IMR-90 (cell line): ENCODE measurements around the gene OR1C1. TPM values are rescaled to one million over a fixed set of nuclear protein-coding genes. Genes with fewer than 3 reads are reported as not detected.

Experiments used
- ATAC-seq: fragments of 200-7000 bp; cut with Tn5 transposase; 2 replicates; pipeline ENCODE4 v1.9.1; 2020; ENCODE audit warnings: low read depth, mild to moderate bottlenecking, moderate library complexity
- BruUV-seq: library from RNA; stranded (reverse); fragments of 400-500 nt; replicated peaks from 2 replicates; lab custom pipeline; 2021; lab: Mats Ljungman, UMichigan
- CTCF ChIA-PET: fragments of 300-600 bp; formaldehyde crosslinking; extraction: SDS; loops from one replicate; lab custom pipeline; 2021; ENCODE audit warnings: antibody characterized with exemption; lab: Yijun Ruan, JAX
- POLR2A ChIA-PET: fragments of 300-600 bp; sonication (Branson Sonifier 250); formaldehyde crosslinking; loops from one replicate; lab custom pipeline; 2022; ENCODE audit warnings: antibody characterized with exemption; ENCODE audit not compliant: unreplicated experiment; lab: Charles Lee
- DNase-seq: peaks from one replicate; pipeline ENCODE4 v3.0.0; 2013
- H2AFZ ChIP-seq: replicated peaks from 2 replicates; pipeline ENCODE3; 2013; ENCODE audit warnings: low read length, mild to moderate bottlenecking; ENCODE audit not compliant: poor library complexity
- H2AK5ac ChIP-seq: 2 replicates; pipeline ENCODE4 v1.6.1; 2013; ENCODE audit warnings: low read depth, low read length, inconsistent platforms
- H2AK9ac ChIP-seq: replicated peaks from 2 replicates; pipeline ENCODE3; 2013; ENCODE audit warnings: mild to moderate bottlenecking, low read depth, low read length, moderate library complexity; ENCODE audit not compliant: poor library complexity
- H2BK120ac ChIP-seq: 2 replicates; pipeline ENCODE4 v1.6.1; 2013; ENCODE audit warnings: low read depth, low read length, inconsistent platforms
- H2BK15ac ChIP-seq: 3 replicates; pipeline ENCODE4 v1.6.1; 2013; ENCODE audit warnings: low read depth, low read length, inconsistent platforms
- H2BK20ac ChIP-seq: 2 replicates; pipeline ENCODE4 v1.6.1; 2013; ENCODE audit warnings: low read depth, mild to moderate bottlenecking, inconsistent platforms, low read length, moderate library complexity
- H2BK5ac ChIP-seq: 2 replicates; pipeline ENCODE4 v1.6.1; 2013; ENCODE audit warnings: mild to moderate bottlenecking, low read depth, low read length, inconsistent platforms; ENCODE audit not compliant: poor library complexity, severe bottlenecking
- H3K14ac ChIP-seq: replicated peaks from 2 replicates; pipeline ENCODE4 v1.6.1; 2013; ENCODE audit warnings: low read depth, low read length, inconsistent platforms
- H3K18ac ChIP-seq: 2 replicates; pipeline ENCODE4 v1.6.1; 2013; ENCODE audit warnings: low read depth, low read length, control low read depth
- H3K23ac ChIP-seq: 2 replicates; pipeline ENCODE4 v1.6.1; 2013; ENCODE audit warnings: low read depth, low read length, inconsistent platforms
- H3K27ac ChIP-seq: 2 replicates; pipeline ENCODE4 v1.5.1; 2013; ENCODE audit warnings: mild to moderate bottlenecking, control low read depth, low read length; ENCODE audit not compliant: insufficient read depth
- H3K27me3 ChIP-seq: 2 replicates; pipeline ENCODE4 v1.6.1; 2013; ENCODE audit warnings: low read length; ENCODE audit not compliant: control insufficient read depth, insufficient read depth
- H3K36me3 ChIP-seq: 2 replicates; pipeline ENCODE4 v1.6.1; 2013; ENCODE audit warnings: low read length, mixed read lengths; ENCODE audit not compliant: control insufficient read depth, insufficient read depth
- H3K4ac ChIP-seq: 2 replicates; pipeline ENCODE4 v1.6.1; 2013; ENCODE audit warnings: low read depth, low read length, inconsistent platforms
- H3K4me1 ChIP-seq: 2 replicates; pipeline ENCODE4 v1.6.1; 2013; ENCODE audit warnings: low read length, mixed read lengths; ENCODE audit not compliant: control insufficient read depth, insufficient read depth
- H3K4me2 ChIP-seq: 2 replicates; pipeline ENCODE4 v1.6.1; 2013; ENCODE audit warnings: low read depth, mild to moderate bottlenecking, control low read depth, low read length, moderate library complexity
- H3K4me3 ChIP-seq: 2 replicates; pipeline ENCODE4 v1.5.1; 2013; ENCODE audit warnings: low read depth, mild to moderate bottlenecking, control low read depth, low read length, moderate library complexity; ENCODE audit not compliant: insufficient read depth
- H3K56ac ChIP-seq: 2 replicates; pipeline ENCODE4 v1.6.1; 2013; ENCODE audit warnings: low read length, inconsistent platforms; ENCODE audit not compliant: insufficient read depth; ENCODE audit errors: extremely low read depth
- H3K79me1 ChIP-seq, 2 experiments: 2 replicates each; pipeline ENCODE4 v1.6.1; 2013; ENCODE audit warnings: low read length in 2 of 2, inconsistent platforms in 1 of 2, low read depth in 1 of 2
- H3K9ac ChIP-seq: 2 replicates; pipeline ENCODE4 v1.6.1; 2013; ENCODE audit warnings: low read depth, low read length, control low read depth
- H3K9me1 ChIP-seq: 2 replicates; pipeline ENCODE4 v1.6.1; 2013; ENCODE audit warnings: low read length, inconsistent platforms; ENCODE audit not compliant: insufficient read depth
- H3K9me3 ChIP-seq: 2 replicates; pipeline ENCODE4 v1.6.1; 2013; ENCODE audit warnings: low read length; ENCODE audit not compliant: control insufficient read depth, insufficient read depth
- H4K20me1 ChIP-seq: 2 replicates; pipeline ENCODE4 v1.6.1; 2013; ENCODE audit warnings: low read length, inconsistent platforms; ENCODE audit not compliant: insufficient read depth
- H4K5ac ChIP-seq: 2 replicates; pipeline ENCODE4 v1.6.1; 2013; ENCODE audit warnings: mild to moderate bottlenecking, low read depth, low read length, control low read depth
- H4K8ac ChIP-seq, 2 experiments: 2 replicates each; pipeline ENCODE4 v1.6.1; 2013; ENCODE audit warnings: low read depth in 2 of 2, low read length in 2 of 2, control low read depth in 1 of 2, inconsistent platforms in 1 of 2
- H4K91ac ChIP-seq: 2 replicates; pipeline ENCODE4 v1.6.1; 2013; ENCODE audit warnings: low read depth, low read length, inconsistent platforms; ENCODE audit not compliant: insufficient read depth
- CTCF ChIP-seq: conservative IDR thresholded peaks from 2 replicates; pipeline ENCODE4 v1.5.1; 2012; ENCODE audit warnings: mild to moderate bottlenecking, low read depth, low read length, improper control_type of control experiment
- MAFK ChIP-seq: IDR thresholded peaks from 2 replicates; pipeline ENCODE4 v1.6.1; 2012; ENCODE audit warnings: low read depth, low read length, improper control_type of control experiment
- MAZ ChIP-seq: IDR thresholded peaks from 2 replicates; pipeline ENCODE4 v1.6.1; 2012; ENCODE audit warnings: low read depth, mild to moderate bottlenecking, low read length, improper control_type of control experiment, moderate library complexity, borderline replicate concordance
- MXI1 ChIP-seq: IDR thresholded peaks from 2 replicates; pipeline ENCODE4 v1.6.1; 2012; ENCODE audit warnings: low read depth, mild to moderate bottlenecking, low read length, moderate library complexity, borderline replicate concordance
- POLR2A ChIP-seq: IDR thresholded peaks from 2 replicates; pipeline ENCODE4 v1.6.1; 2012; ENCODE audit warnings: mild to moderate bottlenecking, low read depth, low read length
- SMC3 ChIP-seq: fragments of 150-350 bp; IDR thresholded peaks from 2 replicates; pipeline ENCODE4 v1.6.1; 2016; ENCODE audit warnings: low read depth, mild to moderate bottlenecking, antibody characterized with exemption, low read length, moderate library complexity
- WGBS, 2 experiments: methylation state at CpG; one replicate each; pipeline versions ENCODE4 v1.1.5 to v1.1.7; 2013; ENCODE audit warnings: missing lambda C conversion rate in 2 of 2; ENCODE audit not compliant: insufficient read length in 1 of 2; ENCODE audit errors: extremely low coverage in 2 of 2; 5-methylcytosine and 5-hydroxymethylcytosine counted together
- dilution Hi-C: fragments of 300-500 bp; cut with HindIII; formaldehyde crosslinking; loops from one replicate; pipeline ENCODE4 v1.14.3; 2018; ENCODE audit warnings: low sequenced_read_pairs; ENCODE audit not compliant: unreplicated experiment
- in situ Hi-C: fragments of 300-500 bp; cut with MboI; formaldehyde crosslinking; loops from 3 replicates; pipeline ENCODE4 v1.14.3; 2019; ENCODE audit warnings: low sequenced_read_pairs, inconsistent platforms, mixed read lengths
- intact Hi-C: fragments of 100-400 bp; cut with micrococcal nuclease; formaldehyde crosslinking; loops from 2 replicates; pipeline ENCODE4 v1.10.0; 2022
- polyA plus RNA-seq, 3 experiments: library from polyadenylated mRNA; depleted of rRNA; stranded (reverse); fragments of >200 nt; gene quantifications; 2 replicates each; pipeline ENCODE4 v1.2.3, GENCODE V29; 2012; ENCODE audit warnings: low replicate concordance in 1 of 3
- total RNA-seq: library from RNA; depleted of rRNA; stranded (reverse); fragments of >200 nt; gene quantifications from 2 replicates; pipeline ENCODE4 v1.2.3, GENCODE V29; 2012

The OR1C1 gene
- total and polyA plus RNA-seq, 2 of the 4 experiments (the other 2 are of a cell fraction): not detected

GRCh38 chr1:247740721-247741120 is 19.6 kb downstream of the OR1C1 start:
- H3K36me3 ChIP-seq: no peaks in the 10 kb centered on the region
- DNase-seq: peak; percentile 21
- in situ Hi-C loops: no loop called here

More at GRCh38 chr1:247740721-247741120, 19.6 kb downstream of the OR1C1 start:
- Histone ChIP-seq H3K14ac (no peak overlapping the region), H3K4me3 (no peak overlapping the region), H3K4me1 (no peaks in the 10 kb centered on the region; the same call in 1 of the 2 replicates), H2BK20ac (no peak overlapping the region), H3K27ac (no peak overlapping the region), H2AK9ac (no peak overlapping the region), H2BK15ac (no peak overlapping the region), H3K4ac (no peak overlapping the region), H3K27me3 (no peaks in the 10 kb centered on the region), H4K91ac (no peak overlapping the region), H4K8ac (no peak overlapping the region), H2AK5ac (no peak overlapping the region), H4K20me1 (no peaks in the 10 kb centered on the region), H3K18ac (no peak overlapping the region), H3K23ac (no peak overlapping the region), H2AFZ (no peak overlapping the region), H3K9me1 (no peaks in the 10 kb centered on the region), H3K9ac (no peak overlapping the region), H2BK120ac (no peak overlapping the region), H2BK5ac (peak overlapping the region; percentile 46), H4K5ac (no peak overlapping the region), H3K4me2 (no peak overlapping the region), H3K9me3 (peaks cover 14% of the 10 kb centered on the region), H3K79me1 (no peaks in the 10 kb centered on the region), H3K56ac (no peak overlapping the region)
- WGBS, 2 experiments: no CpG with 5 or more reads among the region's 2 CpGs
- ATAC-seq: no peak
- intact Hi-C loops: loop anchor here (1.0 kb wide), 1 partner anchor 14 kb away; no protein-coding TSS in a partner anchor
- CTCF ChIA-PET: no interaction called here
- POLR2A ChIA-PET: no interaction called here
- dilution Hi-C loops: no loop called here
- no TSS peak for BruUV-seq
- TF ChIP-seq MXI1: no peak
- TF ChIP-seq MAFK: no peak
- TF ChIP-seq POLR2A: no peak
- TF ChIP-seq CTCF: no peak
- TF ChIP-seq MAZ: no peak
- TF ChIP-seq SMC3: no peak
